LNCaP clone FGC (cell line): ENCODE results near the gene C1orf74.

Source experiments
- DNase-seq: peaks from one replicate; pipeline ENCODE4 v3.0.0-alpha.2; 2011; ENCODE audit warnings: low read depth
- H3K4me3 ChIP-seq: 2 replicates; pipeline ENCODE4 v1.5.1; 2011; ENCODE audit warnings: mild to moderate bottlenecking, low read depth, low read length, control low read depth
- TF ChIP-seq, protein P1 (sequence below): IDR thresholded peaks from 2 replicates; pipeline ENCODE4 v1.5.1; 2012; ENCODE audit warnings: mild to moderate bottlenecking; ENCODE audit not compliant: control insufficient read depth, insufficient read depth; ENCODE audit errors: extremely low read depth

C1orf74 gene

DNA sequence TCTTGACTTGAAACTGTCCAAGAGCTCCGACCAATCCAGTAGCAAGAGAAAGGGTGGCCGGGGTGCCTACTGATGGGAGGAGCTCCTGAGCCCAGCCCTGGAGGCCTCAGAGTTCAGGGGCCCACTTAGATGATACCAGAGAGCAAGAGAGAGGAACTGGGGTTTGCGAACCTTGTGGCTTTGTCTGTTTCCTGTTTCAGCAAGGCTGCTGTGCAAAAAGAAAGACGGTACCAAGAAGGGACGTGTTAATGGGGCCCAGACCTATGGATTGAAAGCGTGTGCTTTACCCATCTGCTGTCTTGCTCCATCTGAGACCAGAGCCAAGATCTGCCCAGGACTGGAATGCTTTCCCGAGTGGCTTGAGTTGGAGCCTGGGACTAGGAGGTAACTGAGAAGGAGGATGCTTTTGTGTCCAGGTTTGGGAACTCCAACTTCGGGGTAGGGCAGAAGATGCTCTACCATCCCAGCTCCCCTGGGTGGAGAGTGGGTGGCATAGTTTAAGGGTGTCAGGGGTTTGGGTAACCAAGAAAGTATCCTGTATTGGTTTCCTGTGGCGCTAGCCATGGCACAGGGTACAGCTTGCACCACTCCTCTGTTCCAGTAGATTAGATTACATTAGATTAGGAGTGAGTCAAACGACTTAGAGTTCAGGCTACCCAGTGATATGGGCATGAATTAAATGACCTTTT, 28.3 kb downstream of the C1orf74 start, which contains the start of gene TRAF3IP3:
Gene TRAF3IP3, plus strand, starts transcription at position 128 of the 689 bp plus-strand sequence. CDS start 3,987 bp downstream, outside the sequence.
- H3K4me3 ChIP-seq, result no peak within 1 kb of the TSS
- TF ChIP-seq, protein P1, sequence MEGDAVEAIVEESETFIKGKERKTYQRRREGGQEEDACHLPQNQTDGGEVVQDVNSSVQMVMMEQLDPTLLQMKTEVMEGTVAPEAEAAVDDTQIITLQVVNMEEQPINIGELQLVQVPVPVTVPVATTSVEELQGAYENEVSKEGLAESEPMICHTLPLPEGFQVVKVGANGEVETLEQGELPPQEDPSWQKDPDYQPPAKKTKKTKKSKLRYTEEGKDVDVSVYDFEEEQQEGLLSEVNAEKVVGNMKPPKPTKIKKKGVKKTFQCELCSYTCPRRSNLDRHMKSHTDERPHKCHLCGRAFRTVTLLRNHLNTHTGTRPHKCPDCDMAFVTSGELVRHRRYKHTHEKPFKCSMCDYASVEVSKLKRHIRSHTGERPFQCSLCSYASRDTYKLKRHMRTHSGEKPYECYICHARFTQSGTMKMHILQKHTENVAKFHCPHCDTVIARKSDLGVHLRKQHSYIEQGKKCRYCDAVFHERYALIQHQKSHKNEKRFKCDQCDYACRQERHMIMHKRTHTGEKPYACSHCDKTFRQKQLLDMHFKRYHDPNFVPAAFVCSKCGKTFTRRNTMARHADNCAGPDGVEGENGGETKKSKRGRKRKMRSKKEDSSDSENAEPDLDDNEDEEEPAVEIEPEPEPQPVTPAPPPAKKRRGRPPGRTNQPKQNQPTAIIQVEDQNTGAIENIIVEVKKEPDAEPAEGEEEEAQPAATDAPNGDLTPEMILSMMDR, result no peak
- DNase-seq, result no peak

DNA sequence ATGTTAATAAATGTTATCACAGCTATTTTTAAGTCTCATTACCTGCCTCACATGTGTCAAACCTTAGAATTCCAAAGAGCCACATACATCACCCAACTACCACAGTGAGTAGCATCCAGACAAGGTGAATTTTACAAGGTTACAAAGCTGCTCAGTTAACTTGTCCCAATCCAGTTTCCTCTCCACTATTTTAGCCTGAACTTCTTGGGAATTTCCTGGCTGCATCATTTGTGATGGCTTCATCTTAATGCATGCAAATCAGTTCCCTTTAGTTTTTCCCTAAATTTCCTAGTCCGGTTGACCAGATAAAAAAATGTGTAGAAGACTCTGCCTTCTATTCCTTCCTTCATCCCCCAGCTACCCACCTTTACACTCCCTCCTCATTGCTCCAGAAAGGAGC, 29.1 kb downstream of the C1orf74 start:
- DNase-seq, result no peak
- H3K4me3 ChIP-seq, result no peak overlapping the region
- TF ChIP-seq, protein P1, result no peak

GRCh38 chr1:209752890-209753289, 31.5 kb downstream of the C1orf74 start:
- TF ChIP-seq, protein P1, result no peak
- DNase-seq, result no peak
- no peak overlapping the region for H3K4me3 ChIP-seq

DNA sequence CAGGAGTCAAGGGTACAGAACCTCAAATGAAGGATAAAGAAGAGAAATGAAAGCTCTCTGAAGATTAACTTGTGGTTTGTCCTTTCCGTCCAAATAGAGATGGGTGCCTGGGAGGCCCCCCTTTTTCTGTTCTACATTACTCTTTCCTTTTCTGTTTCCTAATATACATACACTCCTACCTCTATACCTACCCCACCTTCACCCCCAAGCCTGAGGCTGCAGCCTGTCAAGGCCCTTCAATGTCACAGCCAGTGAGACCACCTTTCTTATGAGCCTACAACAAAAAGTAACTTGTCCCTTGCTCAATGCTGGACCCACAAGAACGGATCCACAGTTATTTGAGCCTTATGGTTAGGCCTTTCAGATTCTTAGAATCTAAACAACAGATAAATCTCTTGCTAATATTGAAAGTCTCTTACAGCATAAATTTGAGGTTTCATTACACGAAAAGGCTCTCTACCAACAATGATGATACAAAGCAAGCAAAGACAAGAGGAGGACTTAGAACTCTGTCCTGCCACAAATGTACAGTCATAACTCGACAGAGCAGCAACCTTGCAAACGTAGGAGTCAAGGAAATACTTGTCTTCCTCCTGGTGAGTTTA, 32.6 kb downstream of the C1orf74 start:
- H3K4me3 ChIP-seq, result no peak overlapping the region
- DNase-seq, result no peak
- TF ChIP-seq, protein P1, result no peak

GRCh38 chr1:209749670-209750323, 34.6 kb downstream of the C1orf74 start:
- H3K4me3 ChIP-seq, result no peak overlapping the region
- DNase-seq, result no peak
- TF ChIP-seq, protein P1, result no peak

DNA sequence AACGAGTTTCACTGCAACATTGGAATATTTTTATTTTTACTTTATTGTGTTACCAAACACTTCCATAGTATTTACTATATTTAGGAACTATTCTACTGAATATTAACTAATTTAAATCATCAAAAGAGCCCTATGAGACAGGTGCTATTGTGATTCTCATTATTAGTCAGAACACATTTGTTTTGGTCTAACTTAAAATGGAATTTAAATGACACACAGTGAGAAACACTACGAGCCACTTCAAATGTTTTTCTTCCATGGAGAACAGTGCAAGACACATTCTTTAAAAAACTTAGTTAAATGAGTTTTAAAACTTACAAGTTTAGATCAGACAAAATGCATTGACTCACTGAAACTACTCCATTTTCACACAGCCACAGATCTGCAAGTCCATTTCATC, 35.2 kb downstream of the C1orf74 start:
- TF ChIP-seq, protein P1, result no peak
- DNase-seq, result no peak
- no peak overlapping the region for H3K4me3 ChIP-seq
